GM12878 (cell line): ENCODE data around the gene XNDC1N. TPM values are rescaled to one million over a fixed set of nuclear protein-coding genes. Genes with fewer than 3 reads are reported as not detected.

Source experiments
- ATAC-seq: fragments of 200-7000 bp; cut with Tn5 transposase; 3 replicates; pipeline ENCODE4 v1.9.1; 2020; ENCODE audit warnings: mild to moderate bottlenecking, moderate library complexity
- BruUV-seq: library from RNA; stranded (reverse); fragments of 400-500 nt; replicated peaks from 2 replicates; lab custom pipeline; 2021; lab: Mats Ljungman, UMichigan
- CTCF ChIA-PET: fragments of 300-600 bp; sonication (Branson Sonifier 250); formaldehyde crosslinking; extraction: SDS; loops from one replicate; lab custom pipeline; 2021; ENCODE audit warnings: inconsistent platforms; lab: Yijun Ruan, JAX
- POLR2A ChIA-PET: fragments of 350-600 bp; formaldehyde crosslinking; extraction: SDS; loops from one replicate; lab custom pipeline; 2021; ENCODE audit warnings: inconsistent platforms; lab: Charles Lee
- RAD21 ChIA-PET: fragments of 300-600 bp; sonication (Branson Sonifier 250); formaldehyde crosslinking; loops from one replicate; lab custom pipeline; 2023; ENCODE audit warnings: antibody characterized with exemption; ENCODE audit not compliant: unreplicated experiment; lab: Charles Lee
- SMC1A ChIA-PET: fragments of 300-600 bp; sonication (Branson Sonifier 250); formaldehyde crosslinking; loops from one replicate; lab custom pipeline; 2023; ENCODE audit not compliant: unreplicated experiment, uncharacterized antibody; lab: Charles Lee
- DNase-seq: peaks from one replicate; pipeline ENCODE4 v3.0.0-alpha.2; 2011; ENCODE audit warnings: low read depth, low spot score
- FAIRE-seq: peaks from 3 replicates; lab custom pipeline; 2011; peaks lifted over from hg19 to GRCh38; lab: Jason Lieb, UNC
- H2AFZ ChIP-seq: 2 replicates; pipeline ENCODE4 v1.6.0; 2011; ENCODE audit warnings: low read depth, low read length, control low read depth; ENCODE audit not compliant: control insufficient read depth
- H3K27ac ChIP-seq: 2 replicates; pipeline ENCODE4 v1.5.1; 2011; ENCODE audit warnings: control low read depth; ENCODE audit not compliant: control insufficient read depth, insufficient read depth
- H3K27me3 ChIP-seq, 2 experiments: replicated peaks in 1 of 2; 2 replicates each; pipeline versions ENCODE4 v1.6.0 to v1.6.1; 2011; ENCODE audit warnings: low read length in 1 of 2; ENCODE audit not compliant: control insufficient read depth in 2 of 2, insufficient read depth in 2 of 2
- H3K36me3 ChIP-seq, 2 experiments: 2 replicates each; pipeline ENCODE4 v1.5.1; 2011; ENCODE audit warnings: low read length in 1 of 2; ENCODE audit not compliant: control insufficient read depth in 2 of 2, insufficient read depth in 2 of 2
- H3K4me1 ChIP-seq: 2 replicates; pipeline ENCODE4 v1.6.1; 2011; ENCODE audit warnings: mild to moderate bottlenecking, low read length, moderate library complexity, mixed read lengths; ENCODE audit not compliant: control insufficient read depth, insufficient read depth
- H3K4me2 ChIP-seq: 2 replicates; pipeline ENCODE4 v1.6.0; 2011; ENCODE audit warnings: control low read depth; ENCODE audit not compliant: control insufficient read depth, insufficient read depth
- H3K4me3 ChIP-seq: fragments of 200-600 bp; sonication (generic); 2 replicates; pipeline ENCODE4 v1.5.1; 2016
- H3K79me2 ChIP-seq: 2 replicates; pipeline ENCODE4 v1.6.0; 2011; ENCODE audit warnings: low read length; ENCODE audit not compliant: control insufficient read depth, insufficient read depth
- H3K9ac ChIP-seq: 2 replicates; pipeline ENCODE4 v1.8.0; 2011; ENCODE audit warnings: low read length, control low read depth, mixed read lengths; ENCODE audit not compliant: control insufficient read depth, insufficient read depth
- H3K9me3 ChIP-seq: replicated peaks from 3 replicates; pipeline ENCODE4 v1.5.1; 2011; ENCODE audit warnings: mild to moderate bottlenecking, low read length; ENCODE audit not compliant: control insufficient read depth, insufficient read depth
- H4K20me1 ChIP-seq: 2 replicates; pipeline ENCODE4 v1.6.0; 2011; ENCODE audit not compliant: control insufficient read depth, insufficient read depth
- ZNF24 ChIP-seq: fragments of 450-650 bp; IDR thresholded peaks from 2 replicates; pipeline ENCODE4 v1.6.1; 2017; ENCODE audit warnings: antibody characterized with exemption, mild to moderate bottlenecking
- WGBS: methylation state at CpG from one replicate; pipeline ENCODE4 v1.1.6; 2016; ENCODE audit warnings: low lambda C conversion rate; ENCODE audit not compliant: insufficient replicate concordance, insufficient coverage; ENCODE audit errors: missing lambda C conversion rate; 5-methylcytosine and 5-hydroxymethylcytosine counted together
- in situ Hi-C: fragments of 300-500 bp; cut with MboI; formaldehyde crosslinking; loops from 9 replicates; pipeline ENCODE4 v1.14.3; 2018; ENCODE audit warnings: mixed read lengths
- intact Hi-C: fragments of 100-400 bp; cut with micrococcal nuclease; formaldehyde crosslinking; loops from one replicate; pipeline ENCODE4 v1.14.2; 2022; ENCODE audit not compliant: unreplicated experiment
- polyA plus RNA-seq, 11 experiments: library from polyadenylated mRNA; depleted of rRNA in 4 of 11; unstranded in 6 of 11; stranded (reverse) in 5 of 11; fragments of >200 nt; fragmentation: Nextera tagmentation in 4 of 11; fragmentation: Illumina TruSeq in 1 of 11; extraction: Ambion mirVana in 4 of 11; extraction: Trizol in 1 of 11; gene quantifications; 1 replicate in 1 of 11; 2 replicates in 10 of 11; pipeline versions ENCODE4 v1.2.1 to v1.2.3, GENCODE V29; 2011 to 2016; ENCODE audit warnings: inconsistent platforms in 2 of 11, missing spikeins in 2 of 11, low read depth in 1 of 11
- total RNA-seq, 4 experiments: library from RNA; depleted of rRNA in 3 of 4; stranded (reverse); fragments of >200 nt in 3 of 4; fragmentation: Illumina TruSeq in 1 of 4; extraction: Trizol in 1 of 4; gene quantifications; 2 replicates each; pipeline versions ENCODE4 v1.2.1 to v1.2.3, GENCODE V29; 2013 to 2021
- TF ChIP-seq, protein P1 (sequence below): fragments of 450-650 bp; IDR thresholded peaks from 2 replicates; pipeline ENCODE4 v1.6.1; 2017; ENCODE audit warnings: low read depth, mild to moderate bottlenecking, moderate library complexity

Gene XNDC1N
- total and polyA plus RNA-seq, 10 of the 15 experiments (the other 5 are each of a cell fraction or from before 2014, with no cell fraction given), result 5.7 to 13.7 (median 9.8) TPM

DNA sequence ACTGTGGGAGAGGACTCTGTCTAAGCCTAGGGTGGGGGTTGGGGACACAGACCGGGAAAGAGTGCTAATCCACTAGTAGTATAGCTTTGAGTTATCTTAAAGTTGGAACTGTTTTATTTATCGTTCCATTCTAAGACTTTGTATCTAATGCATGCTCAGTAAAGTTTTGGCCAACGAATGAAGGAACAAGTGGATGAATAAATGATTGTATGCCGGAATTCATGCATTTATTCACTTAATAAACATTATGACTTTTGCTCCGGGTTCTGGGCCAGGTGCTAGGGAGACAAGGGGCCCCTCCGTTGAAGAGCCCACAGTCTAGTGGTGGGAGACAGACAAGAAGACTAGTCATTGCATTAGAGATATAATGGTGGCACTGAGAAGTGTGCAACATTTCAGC lies 1.1 kb upstream of the XNDC1N start:
- ChIA-PET SMC1A (interaction anchor here (1.0 to 7.3 kb wide), 12 partner anchors 9 to 504 kb away, joined by 3 to 63 read pairs (median 6); partner anchors contain the start of gene ANAPC15), CTCF (interaction anchor here (0.6 to 6.8 kb wide), 9 partner anchors 10 to 505 kb away, joined by 3 to 49 read pairs (median 8); partner anchors contain the start of gene CLPB), POLR2A (interaction anchor here (0.6 to 3.0 kb wide), 10 partner anchors 9 to 296 kb away, joined by 3 to 12 read pairs (median 7); partner anchors contain the start of gene INPPL1), RAD21 (interaction anchor here (1.0 to 3.0 kb wide), 9 partner anchors 49 to 183 kb away, joined by 3 to 18 read pairs (median 6); partner anchors contain the start of gene ANAPC15)
- Histone ChIP-seq H3K4me2 (peak overlapping the region; percentile 84), H3K4me3 (peak overlapping the region; percentile 86), H3K27ac (peak overlapping the region; percentile 98), H4K20me1 (no peaks in the 10 kb centered on the region), H3K9me3 (no peaks in the 10 kb centered on the region), H3K4me1 (peaks cover 26% of the 10 kb centered on the region), H3K9ac (peak overlapping the region; percentile 93), H3K36me3 (peaks cover 0 to 7% of the 10 kb centered on the region in 2 experiments; a peak in 2 of 4 replicates), H3K79me2 (peaks cover 76% of the 10 kb centered on the region), H3K27me3 (no peaks in the 10 kb centered on the region), H2AFZ (no peak overlapping the region)
- no peak for DNase-seq
- no peak for FAIRE-seq
- intact Hi-C loops, result loop anchor here (2.0 kb wide), 2 partner anchors 33 to 63 kb away; no protein-coding TSS in a partner anchor
- 0 out of 2 replicates have a peak, but pooled peaks have one; percentile 79 for TF ChIP-seq ZNF24
- TF ChIP-seq, protein P1, sequence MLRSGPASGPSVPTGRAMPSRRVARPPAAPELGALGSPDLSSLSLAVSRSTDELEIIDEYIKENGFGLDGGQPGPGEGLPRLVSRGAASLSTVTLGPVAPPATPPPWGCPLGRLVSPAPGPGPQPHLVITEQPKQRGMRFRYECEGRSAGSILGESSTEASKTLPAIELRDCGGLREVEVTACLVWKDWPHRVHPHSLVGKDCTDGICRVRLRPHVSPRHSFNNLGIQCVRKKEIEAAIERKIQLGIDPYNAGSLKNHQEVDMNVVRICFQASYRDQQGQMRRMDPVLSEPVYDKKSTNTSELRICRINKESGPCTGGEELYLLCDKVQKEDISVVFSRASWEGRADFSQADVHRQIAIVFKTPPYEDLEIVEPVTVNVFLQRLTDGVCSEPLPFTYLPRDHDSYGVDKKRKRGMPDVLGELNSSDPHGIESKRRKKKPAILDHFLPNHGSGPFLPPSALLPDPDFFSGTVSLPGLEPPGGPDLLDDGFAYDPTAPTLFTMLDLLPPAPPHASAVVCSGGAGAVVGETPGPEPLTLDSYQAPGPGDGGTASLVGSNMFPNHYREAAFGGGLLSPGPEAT, result no peak
- 1% methylated on average over 6 of the region's 6 CpGs for WGBS
- no TSS peak for BruUV-seq
- ATAC-seq, result no peak
- in situ Hi-C loops, result no loop called here
